B cell (primary cell): ENCODE measurements around the gene MOGAT3. TPM values are rescaled to one million over a fixed set of nuclear protein-coding genes. Genes with fewer than 3 reads are reported as not detected.
"Not testable (repeated sequence)": the region's sequence is repeated elsewhere in the genome, so short reads cannot be mapped to it uniquely, and the experiment has no call there.

ENCODE experiments used
- ATAC-seq: fragments of 200-7000 bp; cut with Tn5 transposase; one replicate; pipeline ENCODE4 v1.10.0; 2021; ENCODE audit warnings: low read depth, mild to moderate bottlenecking, moderate number of reproducible peaks, moderate library complexity
- CTCF ChIA-PET: fragments of 350-600 bp; sonication (Branson Sonifier 250); formaldehyde crosslinking; loops from one replicate; lab custom pipeline; 2021; ENCODE audit warnings: antibody characterized with exemption, inconsistent platforms; lab: Charles Lee
- POLR2A ChIA-PET: fragments of 350-600 bp; sonication (Branson Sonifier 250); formaldehyde crosslinking; loops from one replicate; lab custom pipeline; 2021; ENCODE audit warnings: antibody characterized with exemption; lab: Charles Lee
- DNase-seq: peaks from one replicate; pipeline ENCODE4 v3.0.0; 2013
- H2AFZ ChIP-seq: 2 replicates; pipeline ENCODE4 v1.6.1; 2012; ENCODE audit warnings: mild to moderate bottlenecking, low read depth, low read length; ENCODE audit not compliant: insufficient read depth, poor library complexity, severe bottlenecking
- H3K27ac ChIP-seq, 2 donors: 1 replicate in 1 of 2; 2 replicates in 1 of 2; pipeline ENCODE4 v1.5.1; 2012 to 2013; ENCODE audit warnings: low read length in 2 of 2, mild to moderate bottlenecking in 2 of 2, moderate library complexity in 1 of 2
- H3K27me3 ChIP-seq, 4 experiments: fragments of 200-600 bp in 1 of 4; sonication (generic) in 1 of 4; replicated peaks in 1 of 4; 1 replicate in 2 of 4; 2 replicates in 2 of 4; pipeline versions ENCODE4 v1.6.1 to v1.7.0; 2013 to 2016; ENCODE audit warnings: low read length in 3 of 4, mild to moderate bottlenecking in 2 of 4, mixed read lengths in 1 of 4, moderate library complexity in 1 of 4; ENCODE audit not compliant: insufficient read depth in 4 of 4, control insufficient read depth in 3 of 4; ENCODE audit errors: control extremely low read depth in 1 of 4
- H3K36me3 ChIP-seq, 2 experiments: replicated peaks in 1 of 2; 1 replicate in 1 of 2; 2 replicates in 1 of 2; pipeline versions ENCODE4 v1.6.1 to v1.7.1; 2013; ENCODE audit warnings: low read length in 1 of 2; ENCODE audit not compliant: insufficient read depth in 2 of 2, control insufficient read depth in 1 of 2; ENCODE audit errors: control extremely low read depth in 1 of 2, extremely low read depth in 1 of 2
- H3K4me1 ChIP-seq, 2 donors: fragments of 200-600 bp in 1 of 2; sonication (generic) in 1 of 2; 1 replicate in 1 of 2; 2 replicates in 1 of 2; pipeline versions ENCODE4 v1.5.1 to v1.6.1; 2013 to 2017; ENCODE audit warnings: low read length in 2 of 2; ENCODE audit not compliant: control insufficient read depth in 2 of 2, insufficient read depth in 2 of 2
- H3K4me2 ChIP-seq: replicated peaks from 2 replicates; pipeline ENCODE3; 2012; ENCODE audit warnings: mild to moderate bottlenecking, low read depth, low read length; ENCODE audit not compliant: poor library complexity, severe bottlenecking
- H3K4me3 ChIP-seq, 5 experiments: fragments of 200-600 bp in 1 of 5; sonication (generic) in 1 of 5; 1 replicate in 3 of 5; 2 replicates in 2 of 5; pipeline versions ENCODE4 v1.5.1 to v1.7.0; 2011 to 2016; ENCODE audit warnings: low read length in 4 of 5, mild to moderate bottlenecking in 4 of 5, low read depth in 2 of 5, control low read depth in 1 of 5, moderate library complexity in 1 of 5; ENCODE audit not compliant: insufficient read depth in 1 of 5; ENCODE audit errors: control extremely low read depth in 1 of 5, extremely low read depth in 1 of 5
- H3K79me2 ChIP-seq: fragments of 200-600 bp; sonication (generic); one replicate; pipeline ENCODE4 v1.6.0; 2016; ENCODE audit warnings: low read length; ENCODE audit not compliant: control insufficient read depth, insufficient read depth
- H3K9ac ChIP-seq: fragments of 200-600 bp; sonication (generic); 2 replicates; pipeline ENCODE4 v1.6.1; 2017; ENCODE audit warnings: mild to moderate bottlenecking, low read length, moderate library complexity
- H3K9me3 ChIP-seq, 3 donors: one replicate each; pipeline versions ENCODE4 v1.6.1 to v1.7.1; 2013; ENCODE audit warnings: low read length in 2 of 3; ENCODE audit not compliant: control insufficient read depth in 2 of 3, insufficient read depth in 1 of 3; ENCODE audit errors: control extremely low read depth in 1 of 3
- H4K20me1 ChIP-seq: 2 replicates; pipeline ENCODE4 v1.6.0; 2012; ENCODE audit warnings: mild to moderate bottlenecking, low read length; ENCODE audit not compliant: insufficient read depth, control insufficient read depth, poor library complexity, severe bottlenecking
- H3K27ac Mint-ChIP-seq: one replicate; pipeline ENCODE4 v1.8.0; 2021; ENCODE audit warnings: mixed read lengths
- H3K27me3 Mint-ChIP-seq: one replicate; pipeline ENCODE4 v1.8.0; 2021; ENCODE audit warnings: mixed read lengths
- H3K4me1 Mint-ChIP-seq: one replicate; pipeline ENCODE4 v1.8.0; 2021; ENCODE audit warnings: mixed read lengths
- H3K4me3 Mint-ChIP-seq: one replicate; pipeline ENCODE4 v1.8.0; 2021; ENCODE audit warnings: mixed read lengths
- H3K9me3 Mint-ChIP-seq: one replicate; pipeline ENCODE4 v1.8.0; 2022; ENCODE audit warnings: mixed read lengths; ENCODE audit not compliant: insufficient read depth
- EZH2 ChIP-seq: IDR thresholded peaks from 2 replicates; pipeline ENCODE4 v1.6.1; 2012; ENCODE audit warnings: borderline replicate concordance, low read depth, mild to moderate bottlenecking, moderate library complexity, low read length; ENCODE audit not compliant: insufficient read depth, poor library complexity, severe bottlenecking
- WGBS: methylation state at CpG from one replicate; pipeline ENCODE4 v1.1.5; 2013; ENCODE audit warnings: missing lambda C conversion rate; ENCODE audit not compliant: insufficient coverage; 5-methylcytosine and 5-hydroxymethylcytosine counted together
- intact Hi-C: fragments of 100-400 bp; cut with micrococcal nuclease; formaldehyde crosslinking; loops from one replicate; pipeline ENCODE4 v1.10.0; 2022
- polyA plus RNA-seq: library from polyadenylated mRNA; depleted of rRNA; stranded (reverse); fragments of >200 nt; gene quantifications from 2 replicates; pipeline ENCODE4 v1.2.3, GENCODE V29; 2012
- total RNA-seq, 2 donors: library from RNA; stranded (reverse); fragments of 120-200 nt in 1 of 2; gene quantifications; 1 replicate in 1 of 2; 2 replicates in 1 of 2; pipeline versions ENCODE4 v1.2.3 to v1.2.4, GENCODE V29; 2013 to 2022
- TF ChIP-seq, protein P1 (sequence below): fragments of 200-600 bp; IDR thresholded peaks from one replicate; pipeline ENCODE4 v1.8.0; 2022; ENCODE audit warnings: antibody characterized with exemption, mild to moderate bottlenecking

MOGAT3 gene
- total and polyA plus RNA-seq, 2 donors (not counting 1 experiment from before 2014, with no cell fraction given), result not detected

GRCh38 chr7:101203740-101204738, 3.2 kb upstream of the MOGAT3 start:
- H3K27ac ChIP-seq, H3K4me3 ChIP-seq, H3K36me3 ChIP-seq, H3K79me2 ChIP-seq, H3K9ac ChIP-seq, DNase-seq, ATAC-seq, H4K20me1 ChIP-seq, H3K4me2 ChIP-seq, POLR2A ChIA-PET, intact Hi-C loops, H2AFZ ChIP-seq, H3K27ac Mint-ChIP-seq, H3K9me3 Mint-ChIP-seq: not testable (repeated sequence)
- peaks cover 0 to 19% (median 0%) of the 10 kb centered on the region in 3 donors for H3K9me3 ChIP-seq
- peaks cover 0 to 32% (median 16%) of the 10 kb centered on the region in 4 experiments for H3K27me3 ChIP-seq
- H3K4me1 ChIP-seq, result peaks cover 18 to 27% of the 10 kb centered on the region in 2 donors
- Mint-ChIP-seq H3K4me1 (peaks cover 23% of the 10 kb centered on the region), H3K27me3 (peaks cover 22% of the 10 kb centered on the region), H3K4me3 (peak overlapping the region; percentile 17)
- CTCF ChIA-PET, result interaction anchor here (1.4 to 1.7 kb wide), 2 partner anchors 9 to 12 kb away, joined by 3 to 7 read pairs; no protein-coding TSS in a partner anchor
- WGBS, result 80% methylated on average over 18 of the region's 22 CpGs

GRCh38 chr7:101202603-101202918, 1.7 kb upstream of the MOGAT3 start:
- POLR2A ChIA-PET, result no interaction called here
- H3K27me3 Mint-ChIP-seq, result peaks cover 24% of the 10 kb centered on the region
- Histone ChIP-seq H2AFZ (no peak overlapping the region), H3K9ac (no peak overlapping the region), H3K27ac (no peak overlapping the region), H3K9me3 (peaks cover 0 to 19% (median 0%) of the 10 kb centered on the region in 3 donors), H3K4me3 (no peak overlapping the region), H3K79me2 (no peaks in the 10 kb centered on the region), H3K36me3 (no peaks in the 10 kb centered on the region), H3K4me2 (peak overlapping the region; percentile 73), H3K27me3 (peaks cover 0 to 39% (median 16%) of the 10 kb centered on the region in 4 experiments), H4K20me1 (no peaks in the 10 kb centered on the region), H3K4me1 (peaks cover 18 to 27% of the 10 kb centered on the region in 2 donors)
- CTCF ChIA-PET, result interaction anchor here (2.8 kb wide), 1 partner anchor 59 kb away, joined by 10 read pairs; no protein-coding TSS in a partner anchor
- intact Hi-C loops, result no loop called here
- no peak for ATAC-seq
- 100% methylated on average over 3 of the region's 5 CpGs for WGBS
- no peak for TF ChIP-seq EZH2
- TF ChIP-seq, protein P1, sequence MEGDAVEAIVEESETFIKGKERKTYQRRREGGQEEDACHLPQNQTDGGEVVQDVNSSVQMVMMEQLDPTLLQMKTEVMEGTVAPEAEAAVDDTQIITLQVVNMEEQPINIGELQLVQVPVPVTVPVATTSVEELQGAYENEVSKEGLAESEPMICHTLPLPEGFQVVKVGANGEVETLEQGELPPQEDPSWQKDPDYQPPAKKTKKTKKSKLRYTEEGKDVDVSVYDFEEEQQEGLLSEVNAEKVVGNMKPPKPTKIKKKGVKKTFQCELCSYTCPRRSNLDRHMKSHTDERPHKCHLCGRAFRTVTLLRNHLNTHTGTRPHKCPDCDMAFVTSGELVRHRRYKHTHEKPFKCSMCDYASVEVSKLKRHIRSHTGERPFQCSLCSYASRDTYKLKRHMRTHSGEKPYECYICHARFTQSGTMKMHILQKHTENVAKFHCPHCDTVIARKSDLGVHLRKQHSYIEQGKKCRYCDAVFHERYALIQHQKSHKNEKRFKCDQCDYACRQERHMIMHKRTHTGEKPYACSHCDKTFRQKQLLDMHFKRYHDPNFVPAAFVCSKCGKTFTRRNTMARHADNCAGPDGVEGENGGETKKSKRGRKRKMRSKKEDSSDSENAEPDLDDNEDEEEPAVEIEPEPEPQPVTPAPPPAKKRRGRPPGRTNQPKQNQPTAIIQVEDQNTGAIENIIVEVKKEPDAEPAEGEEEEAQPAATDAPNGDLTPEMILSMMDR, result no peak
- H3K4me3 Mint-ChIP-seq, result no peak overlapping the region
- H3K4me1 Mint-ChIP-seq, result peaks cover 23% of the 10 kb centered on the region
- H3K9me3 Mint-ChIP-seq, result no peaks in the 10 kb centered on the region
- H3K27ac Mint-ChIP-seq, result no peak overlapping the region
- no peak for DNase-seq
